AG04449 (cell line): ENCODE data around the gene LPCAT1.

Experiments
- CTCF ChIA-PET: fragments of 350-600 bp; formaldehyde crosslinking; extraction: SDS; loops from one replicate; lab custom pipeline; 2021; ENCODE audit warnings: antibody characterized with exemption; lab: Yijun Ruan, JAX
- POLR2A ChIA-PET: fragments of 400-600, 350-600 bp; formaldehyde crosslinking; extraction: SDS; loops from one replicate; lab custom pipeline; 2020; ENCODE audit warnings: antibody characterized with exemption, inconsistent platforms; lab: Yijun Ruan, JAX
- DNase-seq: peaks from one replicate; pipeline ENCODE4 v3.0.0-alpha.2; 2010; ENCODE audit warnings: low read depth, low spot score
- H3K4me3 ChIP-seq: 2 replicates; pipeline ENCODE4 v1.5.1; 2011; ENCODE audit warnings: low read depth, mild to moderate bottlenecking, control low read depth, low read length
- CTCF ChIP-seq: IDR thresholded peaks from one replicate; pipeline ENCODE4 v1.5.1; 2011; ENCODE audit warnings: mild to moderate bottlenecking, moderate library complexity, low read length, control low read depth, inconsistent platforms; ENCODE audit not compliant: insufficient read depth; ENCODE audit errors: missing control alignments

Gene LPCAT1

GRCh38 chr5:1419476-1420210 is 104.1 kb downstream of the LPCAT1 start:
- ChIA-PET CTCF (no interaction called here), POLR2A (no interaction called here)
- no peak for DNase-seq
- no peak overlapping the region for H3K4me3 ChIP-seq
- TF ChIP-seq CTCF, result no peak

- TF ChIP-seq CTCF, result no peak
- CTCF ChIA-PET, result no interaction called here
- no peak for DNase-seq
- POLR2A ChIA-PET, result no interaction called here
- H3K4me3 ChIP-seq, result no peak overlapping the region
Measured at GRCh38 chr5:1418921-1419280, 104.9 kb downstream of the LPCAT1 start.

- no peak for TF ChIP-seq CTCF
- POLR2A ChIA-PET, result no interaction called here
- CTCF ChIA-PET, result no interaction called here
Measured at GRCh38 chr5:1418238-1418920, 105.4 kb downstream of the LPCAT1 start.

GRCh38 chr5:1417586-1418225 is 106.1 kb downstream of the LPCAT1 start:
- DNase-seq, result no peak
- POLR2A ChIA-PET, result no interaction called here
- CTCF ChIA-PET, result no interaction called here
- no peak overlapping the region for H3K4me3 ChIP-seq
- TF ChIP-seq CTCF, result no peak

More at GRCh38 chr5:1418238-1418920, 105.4 kb downstream of the LPCAT1 start:
- DNase-seq, result no peak
- H3K4me3 ChIP-seq, result no peak overlapping the region

- DNase-seq, result no peak
- CTCF ChIA-PET, result no interaction called here
- POLR2A ChIA-PET, result no interaction called here
- H3K4me3 ChIP-seq, result no peak overlapping the region
- TF ChIP-seq CTCF, result no peak
Measured at GRCh38 chr5:1416856-1417469, 106.8 kb downstream of the LPCAT1 start.
